GM08714 (cell line): ENCODE results near the gene RAE1.

Source experiments
- H3K4me3 ChIP-seq: fragments of 200-500 bp; sonication (Bioruptor generic); 2 replicates; pipeline ENCODE4 v1.5.1; 2014; ENCODE audit warnings: mild to moderate bottlenecking, low read length, inconsistent platforms
- ZNF274 ChIP-seq: IDR thresholded peaks from 2 replicates; pipeline ENCODE4 v1.6.1; 2012; ENCODE audit warnings: mild to moderate bottlenecking, low read depth, low read length

Gene RAE1

DNA sequence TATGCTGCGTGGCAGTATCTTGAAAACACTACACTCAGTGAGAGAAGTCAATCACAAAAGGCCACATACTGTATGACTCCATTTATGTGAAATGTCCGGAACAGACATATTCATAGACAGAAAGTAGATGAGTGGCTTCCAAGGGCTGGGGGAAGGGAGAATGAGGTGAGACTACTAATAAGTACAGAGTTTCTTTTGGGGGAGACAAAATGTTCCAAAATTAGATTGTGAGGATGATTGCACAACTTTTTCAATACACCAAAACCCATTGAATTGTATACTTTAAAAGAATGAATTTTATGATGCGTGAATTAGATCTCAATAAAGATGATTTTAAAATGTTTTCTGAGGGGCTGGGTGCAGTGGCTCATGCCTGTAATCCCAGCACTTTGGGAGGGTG, 30.7 kb upstream of the RAE1 start:
- H3K4me3 ChIP-seq, result no peak overlapping the region
- TF ChIP-seq ZNF274, result no peak

DNA sequence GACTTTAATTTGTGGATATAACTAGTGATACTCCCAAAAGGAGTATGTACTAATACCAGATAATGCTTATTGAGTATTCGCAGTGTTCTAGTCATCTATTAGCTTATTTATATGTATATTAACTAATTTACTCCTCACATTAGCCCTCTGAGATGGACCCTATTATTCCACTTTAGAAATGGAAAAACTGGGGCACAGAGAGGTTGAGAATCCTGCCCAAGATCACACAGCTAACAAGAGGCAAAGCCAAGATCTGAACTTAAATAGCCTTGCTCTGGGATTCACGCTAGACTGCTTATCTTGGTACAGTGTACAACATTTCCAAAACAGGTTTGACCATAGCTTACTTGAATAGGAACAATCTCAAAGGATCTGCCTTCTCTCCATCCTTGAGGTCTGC, 29.9 kb upstream of the RAE1 start:
- H3K4me3 ChIP-seq, result no peak overlapping the region
- TF ChIP-seq ZNF274, result no peak

DNA sequence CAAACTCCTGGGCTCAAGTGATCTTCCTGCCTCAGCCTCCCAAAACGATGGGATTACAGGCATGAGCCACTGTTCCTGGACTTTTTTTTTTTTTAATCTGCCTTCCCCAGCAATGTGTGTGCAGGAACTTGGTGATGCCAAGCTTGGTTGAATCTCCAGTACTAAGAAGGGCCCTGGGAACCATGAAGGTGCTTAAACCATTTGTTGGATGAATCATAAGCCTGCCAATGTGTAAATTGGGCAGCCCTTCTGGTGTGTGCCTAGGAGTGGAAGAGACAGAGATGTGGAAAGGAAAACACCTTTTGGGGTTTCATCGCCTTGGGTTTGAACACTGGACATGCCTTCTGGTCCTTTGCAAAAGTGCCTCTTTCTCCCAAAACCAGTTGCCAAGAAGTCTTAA, 28.6 kb upstream of the RAE1 start:
- no peak for TF ChIP-seq ZNF274
- no peak overlapping the region for H3K4me3 ChIP-seq

DNA sequence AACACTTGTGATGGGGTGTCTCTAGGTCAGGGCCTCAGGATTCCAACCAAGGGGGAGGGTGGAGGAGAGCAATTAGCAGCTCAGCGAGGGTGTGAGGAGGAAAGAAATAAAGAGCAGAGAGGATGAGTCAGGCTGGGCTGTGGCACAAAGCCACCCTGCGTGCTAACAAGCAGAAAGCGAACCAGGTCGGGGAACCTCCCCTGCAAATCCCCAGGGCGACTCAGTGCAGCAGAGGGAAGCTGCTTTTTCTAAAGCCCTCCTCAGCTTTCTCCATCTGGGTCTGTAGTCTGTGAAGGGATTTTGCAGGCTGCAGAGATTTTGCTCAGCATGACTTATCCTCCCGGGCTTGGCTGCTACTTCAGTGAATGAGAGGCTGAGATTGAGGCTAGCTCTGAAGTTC, 28.0 kb upstream of the RAE1 start:
- no peak for TF ChIP-seq ZNF274
- H3K4me3 ChIP-seq, result no peak overlapping the region

DNA sequence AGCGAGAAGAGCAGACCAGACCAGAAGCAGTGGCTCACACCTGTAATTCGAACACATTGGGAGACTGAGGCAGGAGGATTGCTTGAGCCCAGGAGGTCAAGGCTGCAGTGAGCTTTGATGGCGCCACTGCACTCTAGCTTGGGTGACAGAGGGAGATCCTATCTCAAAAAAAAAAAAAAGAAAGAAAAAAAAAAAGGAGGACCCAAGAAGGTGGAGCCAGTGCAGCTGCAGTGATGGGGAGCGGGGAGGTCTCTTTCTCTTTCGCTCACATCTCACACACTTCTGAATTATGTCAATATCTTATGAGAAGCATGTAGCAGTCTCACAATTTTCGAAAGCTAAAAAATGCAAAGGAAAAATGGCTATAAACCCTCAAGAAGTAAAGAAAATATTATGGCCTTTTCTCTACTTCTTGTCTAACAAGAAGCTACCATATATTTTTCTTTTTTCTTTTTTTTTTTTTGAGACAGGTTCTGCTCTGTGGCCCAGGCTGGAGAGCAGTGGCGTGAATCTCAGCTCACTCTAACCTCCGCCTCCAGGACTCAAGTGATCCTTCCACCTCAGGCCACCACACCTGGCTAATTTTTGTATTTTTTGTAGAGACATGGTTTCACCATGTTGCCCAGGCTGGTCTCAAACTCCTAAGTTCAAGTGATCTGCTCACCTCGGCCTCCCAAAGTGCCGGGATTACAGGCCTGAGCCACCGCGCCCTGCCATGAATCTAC, 25.3 kb upstream of the RAE1 start:
- no peak for TF ChIP-seq ZNF274

DNA sequence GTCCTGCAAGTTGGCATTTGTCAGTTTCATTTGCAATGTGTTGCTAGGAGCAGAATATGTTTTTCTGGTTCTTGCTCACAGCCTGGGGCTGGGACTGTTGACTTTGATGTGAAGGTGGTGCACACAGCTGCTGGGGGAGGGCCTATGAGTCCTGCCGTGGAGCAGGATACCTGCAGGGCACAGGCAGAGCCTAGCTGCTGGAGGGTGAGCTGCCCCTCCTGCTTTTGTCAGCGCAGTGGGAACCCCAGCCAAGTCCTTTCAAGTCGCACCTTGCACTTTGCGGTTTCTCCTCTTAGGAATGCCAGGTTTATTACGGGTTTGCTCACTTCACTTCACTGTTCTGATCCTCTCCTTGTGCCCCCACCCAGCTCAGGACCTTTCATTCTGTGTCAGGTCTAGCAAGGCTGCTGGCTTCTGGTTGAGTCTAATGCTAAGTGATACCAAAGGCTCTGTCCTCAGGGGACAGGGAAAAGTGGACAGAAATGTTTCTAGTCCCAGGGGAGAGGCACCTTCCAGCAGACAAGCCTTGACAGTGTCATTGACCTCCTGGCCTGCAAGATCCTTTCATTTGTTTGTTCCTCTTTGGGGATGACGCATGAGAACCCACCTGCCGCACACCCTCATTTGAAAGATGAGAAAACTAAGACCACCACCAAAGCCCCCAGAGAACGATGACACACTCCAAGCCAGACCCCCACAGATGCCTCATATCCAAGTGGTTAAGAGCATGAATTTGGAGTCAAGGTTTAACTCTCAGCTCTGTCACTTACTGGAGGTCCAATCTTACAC, 24.2 kb upstream of the RAE1 start:
- no peak overlapping the region for H3K4me3 ChIP-seq
- no peak for TF ChIP-seq ZNF274

More for the DNA sequence above, 25.3 kb upstream of the RAE1 start:
- no peak overlapping the region for H3K4me3 ChIP-seq

DNA sequence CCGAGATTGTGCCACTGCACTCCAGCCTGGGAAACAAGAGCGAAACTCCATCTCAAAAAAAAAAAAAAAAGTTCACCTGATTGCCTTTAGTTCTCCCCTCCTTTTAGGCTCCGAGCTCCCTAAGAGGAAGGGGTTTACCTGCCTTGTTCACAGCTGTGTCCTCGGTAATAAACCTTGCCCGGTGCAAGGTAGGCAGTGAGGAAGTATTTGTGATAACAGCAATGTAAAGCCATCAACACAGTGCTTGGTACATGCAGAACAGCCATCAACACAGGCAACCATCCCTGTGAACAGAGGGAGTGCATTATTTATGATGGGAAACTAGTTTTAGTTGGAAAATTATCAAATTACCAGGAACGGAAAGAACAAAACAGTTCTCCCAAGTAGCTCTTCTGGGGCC, 23.2 kb upstream of the RAE1 start:
- no peak for TF ChIP-seq ZNF274
- no peak overlapping the region for H3K4me3 ChIP-seq

DNA sequence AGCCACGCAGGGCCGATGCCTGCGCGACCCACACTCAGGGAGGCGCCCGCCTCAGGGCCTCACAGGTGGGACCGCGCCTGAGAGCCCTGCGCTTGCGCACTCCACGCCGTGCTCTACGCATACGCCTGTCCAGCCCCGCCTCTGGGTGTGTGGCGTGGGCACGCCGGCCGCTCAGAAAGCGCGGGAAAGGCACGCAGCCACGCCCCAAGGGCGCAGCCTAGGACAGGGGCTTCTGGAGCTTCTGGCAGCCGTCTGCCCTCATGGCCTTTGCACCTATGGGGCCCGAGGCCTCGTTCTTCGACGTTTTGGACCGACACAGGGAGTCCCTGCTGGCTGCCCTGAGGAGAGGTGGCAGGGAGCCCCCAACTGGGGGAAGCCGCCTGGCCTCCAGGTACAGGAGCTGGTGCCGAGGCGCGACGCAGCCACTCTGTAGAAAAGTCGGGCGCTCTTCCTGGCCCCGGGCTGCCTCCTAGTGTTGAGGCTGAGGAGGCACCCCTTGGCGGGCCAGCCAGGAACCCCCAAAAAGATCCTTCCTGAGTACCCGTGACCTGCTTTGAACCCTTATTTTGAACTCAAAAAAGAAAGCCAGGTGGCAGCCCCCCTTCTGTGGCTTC, 21.3 kb upstream of the RAE1 start, which contains the start of gene SPO11:
TSS of gene SPO11 (plus strand) at position 196 of the 614 bp plus-strand sequence. CDS start at position 261, 65 bp downstream.
- no peak for TF ChIP-seq ZNF274
- no peak within 1 kb of the TSS for H3K4me3 ChIP-seq

DNA sequence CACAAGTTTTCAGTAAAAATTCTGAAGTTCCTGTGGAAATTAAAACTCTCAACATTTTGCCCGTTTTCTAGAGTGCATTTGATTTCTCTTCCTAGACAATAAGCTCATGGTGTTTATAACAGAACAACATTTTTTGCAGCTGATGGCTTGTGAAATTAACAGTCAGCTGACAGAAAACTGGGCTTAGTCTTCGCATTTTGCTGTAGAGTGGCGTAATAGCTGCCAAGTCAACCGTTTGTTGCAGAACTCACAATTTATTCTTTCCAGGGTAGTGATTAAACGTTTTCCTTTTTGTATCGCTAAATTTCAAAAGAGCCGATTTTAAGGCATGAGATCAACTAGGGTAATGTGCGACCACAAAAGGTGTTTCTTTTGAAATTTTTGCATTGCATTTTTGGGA, 20.1 kb upstream of the RAE1 start:
- H3K4me3 ChIP-seq, result no peak overlapping the region
- TF ChIP-seq ZNF274, result no peak

DNA sequence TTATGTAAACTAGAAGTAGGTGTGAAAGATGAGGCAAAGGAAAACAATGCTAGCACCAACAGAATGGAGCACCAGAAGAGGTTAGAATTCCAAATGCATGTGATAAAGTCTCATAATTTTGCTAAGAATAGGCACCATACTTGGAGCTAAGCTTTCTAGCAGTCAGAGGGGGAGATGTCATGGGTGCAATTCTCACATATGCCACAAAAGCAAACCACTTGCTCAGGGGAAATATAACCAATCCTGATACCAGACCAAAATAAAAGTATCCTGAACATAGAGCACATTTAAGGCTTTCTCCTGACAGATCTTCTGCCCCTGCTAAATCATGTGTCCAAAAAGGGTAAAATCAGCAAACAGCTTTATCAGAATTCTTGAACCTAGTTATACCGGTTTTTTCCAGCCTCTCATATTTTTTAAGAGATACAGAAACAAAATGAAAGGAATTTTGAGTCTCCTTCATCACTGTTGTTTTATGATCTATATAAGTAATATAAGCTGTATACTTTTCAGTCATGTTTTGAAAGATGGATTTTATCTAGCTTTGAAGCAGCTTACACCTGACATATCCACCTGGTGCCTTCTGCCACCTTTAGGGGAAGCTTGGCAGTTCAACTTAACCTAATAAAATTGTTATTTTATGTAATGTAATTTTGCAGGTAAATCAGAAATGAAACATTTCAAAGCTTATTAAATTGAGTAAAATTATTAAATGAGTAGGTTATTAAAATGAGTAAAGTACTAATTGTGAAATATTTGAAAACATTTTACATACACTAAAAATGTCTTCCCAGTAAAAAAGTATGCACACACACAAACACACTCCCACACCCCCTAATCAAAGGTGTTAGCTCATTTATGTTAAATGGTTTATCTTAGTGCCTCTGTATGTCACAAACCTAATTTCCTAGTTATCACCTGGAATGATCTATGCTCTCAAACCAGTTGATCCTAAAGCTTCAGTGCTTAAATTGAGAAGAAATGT, 18.7 kb upstream of the RAE1 start:
- TF ChIP-seq ZNF274, result no peak

DNA sequence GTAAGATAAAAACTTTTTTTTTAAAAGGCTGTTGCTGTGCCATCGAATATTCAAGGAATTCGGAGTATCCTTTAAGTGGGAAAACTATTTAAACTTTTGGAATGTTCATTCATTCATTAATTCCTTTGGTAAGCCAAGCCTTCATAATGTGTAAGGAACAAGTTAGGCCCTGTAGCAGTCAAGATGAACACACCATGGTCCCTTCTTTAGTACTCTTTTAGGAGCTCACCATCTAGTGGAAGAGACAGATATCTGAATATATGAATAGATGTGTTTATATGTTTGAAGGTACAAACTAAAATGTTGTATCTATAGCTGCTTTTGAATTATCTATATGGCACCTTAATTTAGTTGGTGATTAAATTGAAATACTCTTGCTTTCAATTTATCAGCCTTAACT, 15.7 kb upstream of the RAE1 start:
- H3K4me3 ChIP-seq, result no peak overlapping the region
- no peak for TF ChIP-seq ZNF274

More for the DNA sequence above, 18.7 kb upstream of the RAE1 start:
- no peak overlapping the region for H3K4me3 ChIP-seq

DNA sequence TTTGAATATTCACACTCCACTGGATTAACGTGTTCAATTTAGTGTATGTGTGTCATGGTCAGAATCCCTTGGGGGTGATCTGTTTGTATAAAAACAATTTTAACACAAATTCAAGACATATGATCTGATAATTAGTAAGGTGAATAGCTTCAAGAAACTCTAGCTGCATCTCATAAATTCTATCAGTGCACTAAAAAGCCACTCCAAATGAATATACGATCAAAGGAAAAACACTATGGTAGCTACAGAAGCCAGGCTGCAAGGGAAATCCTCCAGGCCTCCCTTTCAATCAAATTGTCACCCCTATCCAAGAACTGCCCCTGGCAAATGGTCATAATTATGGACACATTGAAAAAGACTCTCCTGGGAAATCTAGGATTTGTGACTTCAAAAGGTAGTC, 9.4 kb upstream of the RAE1 start:
- no peak for TF ChIP-seq ZNF274
- H3K4me3 ChIP-seq, result no peak overlapping the region

DNA sequence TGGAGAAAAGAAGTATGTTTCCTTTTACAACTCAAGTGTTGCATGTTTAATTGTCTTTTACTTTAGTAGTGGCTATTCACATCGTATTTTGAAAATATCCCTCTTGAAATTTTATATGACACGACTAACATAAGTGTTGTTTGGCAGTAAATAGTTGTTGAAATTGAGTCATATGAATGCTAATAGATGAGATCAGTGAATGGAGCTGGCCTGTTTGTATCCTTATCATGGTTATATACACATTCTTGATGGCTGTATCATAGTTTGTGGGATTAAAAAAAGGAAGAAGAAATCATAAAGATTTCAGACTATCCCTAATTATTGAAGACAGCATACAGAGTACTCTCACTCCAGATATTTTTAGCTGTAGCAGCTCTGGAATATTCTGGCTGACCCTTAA, 8.2 kb upstream of the RAE1 start:
- H3K4me3 ChIP-seq, result no peak overlapping the region
- TF ChIP-seq ZNF274, result no peak

DNA sequence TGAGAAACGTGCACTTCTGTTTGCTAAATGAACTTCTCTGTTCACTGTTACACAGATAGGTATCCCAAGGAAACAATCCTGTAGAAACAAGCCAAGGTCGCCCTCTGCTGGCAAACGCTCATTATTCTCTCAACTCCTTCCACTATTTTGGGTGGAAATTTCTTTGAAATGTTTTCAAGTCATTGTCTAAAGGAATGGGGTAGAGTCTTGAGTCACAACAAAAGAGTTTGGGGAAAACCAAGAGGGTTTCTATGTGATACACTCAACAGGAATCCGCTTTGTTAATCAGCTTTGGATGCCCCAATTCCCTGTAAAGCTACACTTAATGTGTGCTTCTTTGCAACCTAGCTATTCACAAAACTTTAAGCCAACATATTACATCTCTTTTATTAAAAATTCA, 4.6 kb upstream of the RAE1 start:
- no peak for TF ChIP-seq ZNF274
- H3K4me3 ChIP-seq, result no peak overlapping the region
